IMR-90 (cell line): ENCODE results near the gene NAPSA. TPM values are rescaled to one million over a fixed set of nuclear protein-coding genes. Genes with fewer than 3 reads are reported as not detected.
"Not testable (repeated sequence)": the region's sequence is repeated elsewhere in the genome, so short reads cannot be mapped to it uniquely, and the experiment has no call there.

Experiments used
- ATAC-seq: fragments of 200-7000 bp; cut with Tn5 transposase; 2 replicates; pipeline ENCODE4 v1.9.1; 2020; ENCODE audit warnings: low read depth, mild to moderate bottlenecking, moderate library complexity
- BruUV-seq: library from RNA; stranded (reverse); fragments of 400-500 nt; replicated peaks from 2 replicates; lab custom pipeline; 2021; lab: Mats Ljungman, UMichigan
- CTCF ChIA-PET: fragments of 300-600 bp; formaldehyde crosslinking; extraction: SDS; loops from one replicate; lab custom pipeline; 2021; ENCODE audit warnings: antibody characterized with exemption; lab: Yijun Ruan, JAX
- POLR2A ChIA-PET: fragments of 300-600 bp; sonication (Branson Sonifier 250); formaldehyde crosslinking; loops from one replicate; lab custom pipeline; 2022; ENCODE audit warnings: antibody characterized with exemption; ENCODE audit not compliant: unreplicated experiment; lab: Charles Lee
- DNase-seq: peaks from one replicate; pipeline ENCODE4 v3.0.0; 2013
- H2AFZ ChIP-seq: replicated peaks from 2 replicates; pipeline ENCODE3; 2013; ENCODE audit warnings: low read length, mild to moderate bottlenecking; ENCODE audit not compliant: poor library complexity
- H2AK5ac ChIP-seq: 2 replicates; pipeline ENCODE4 v1.6.1; 2013; ENCODE audit warnings: low read depth, low read length, inconsistent platforms
- H2AK9ac ChIP-seq: replicated peaks from 2 replicates; pipeline ENCODE3; 2013; ENCODE audit warnings: mild to moderate bottlenecking, low read depth, low read length, moderate library complexity; ENCODE audit not compliant: poor library complexity
- H2BK120ac ChIP-seq: 2 replicates; pipeline ENCODE4 v1.6.1; 2013; ENCODE audit warnings: low read depth, low read length, inconsistent platforms
- H2BK15ac ChIP-seq: 3 replicates; pipeline ENCODE4 v1.6.1; 2013; ENCODE audit warnings: low read depth, low read length, inconsistent platforms
- H2BK20ac ChIP-seq: 2 replicates; pipeline ENCODE4 v1.6.1; 2013; ENCODE audit warnings: low read depth, mild to moderate bottlenecking, inconsistent platforms, low read length, moderate library complexity
- H2BK5ac ChIP-seq: 2 replicates; pipeline ENCODE4 v1.6.1; 2013; ENCODE audit warnings: mild to moderate bottlenecking, low read depth, low read length, inconsistent platforms; ENCODE audit not compliant: poor library complexity, severe bottlenecking
- H3K14ac ChIP-seq: replicated peaks from 2 replicates; pipeline ENCODE4 v1.6.1; 2013; ENCODE audit warnings: low read depth, low read length, inconsistent platforms
- H3K18ac ChIP-seq: 2 replicates; pipeline ENCODE4 v1.6.1; 2013; ENCODE audit warnings: low read depth, low read length, control low read depth
- H3K23ac ChIP-seq: 2 replicates; pipeline ENCODE4 v1.6.1; 2013; ENCODE audit warnings: low read depth, low read length, inconsistent platforms
- H3K27ac ChIP-seq: 2 replicates; pipeline ENCODE4 v1.5.1; 2013; ENCODE audit warnings: mild to moderate bottlenecking, control low read depth, low read length; ENCODE audit not compliant: insufficient read depth
- H3K27me3 ChIP-seq: 2 replicates; pipeline ENCODE4 v1.6.1; 2013; ENCODE audit warnings: low read length; ENCODE audit not compliant: control insufficient read depth, insufficient read depth
- H3K36me3 ChIP-seq: 2 replicates; pipeline ENCODE4 v1.6.1; 2013; ENCODE audit warnings: low read length, mixed read lengths; ENCODE audit not compliant: control insufficient read depth, insufficient read depth
- H3K4ac ChIP-seq: 2 replicates; pipeline ENCODE4 v1.6.1; 2013; ENCODE audit warnings: low read depth, low read length, inconsistent platforms
- H3K4me1 ChIP-seq: 2 replicates; pipeline ENCODE4 v1.6.1; 2013; ENCODE audit warnings: low read length, mixed read lengths; ENCODE audit not compliant: control insufficient read depth, insufficient read depth
- H3K4me2 ChIP-seq: 2 replicates; pipeline ENCODE4 v1.6.1; 2013; ENCODE audit warnings: low read depth, mild to moderate bottlenecking, control low read depth, low read length, moderate library complexity
- H3K4me3 ChIP-seq: 2 replicates; pipeline ENCODE4 v1.5.1; 2013; ENCODE audit warnings: low read depth, mild to moderate bottlenecking, control low read depth, low read length, moderate library complexity; ENCODE audit not compliant: insufficient read depth
- H3K56ac ChIP-seq: 2 replicates; pipeline ENCODE4 v1.6.1; 2013; ENCODE audit warnings: low read length, inconsistent platforms; ENCODE audit not compliant: insufficient read depth; ENCODE audit errors: extremely low read depth
- H3K79me1 ChIP-seq, 2 experiments: 2 replicates each; pipeline ENCODE4 v1.6.1; 2013; ENCODE audit warnings: low read length in 2 of 2, inconsistent platforms in 1 of 2, low read depth in 1 of 2
- H3K9ac ChIP-seq: 2 replicates; pipeline ENCODE4 v1.6.1; 2013; ENCODE audit warnings: low read depth, low read length, control low read depth
- H3K9me1 ChIP-seq: 2 replicates; pipeline ENCODE4 v1.6.1; 2013; ENCODE audit warnings: low read length, inconsistent platforms; ENCODE audit not compliant: insufficient read depth
- H3K9me3 ChIP-seq: 2 replicates; pipeline ENCODE4 v1.6.1; 2013; ENCODE audit warnings: low read length; ENCODE audit not compliant: control insufficient read depth, insufficient read depth
- H4K20me1 ChIP-seq: 2 replicates; pipeline ENCODE4 v1.6.1; 2013; ENCODE audit warnings: low read length, inconsistent platforms; ENCODE audit not compliant: insufficient read depth
- H4K5ac ChIP-seq: 2 replicates; pipeline ENCODE4 v1.6.1; 2013; ENCODE audit warnings: mild to moderate bottlenecking, low read depth, low read length, control low read depth
- H4K8ac ChIP-seq, 2 experiments: 2 replicates each; pipeline ENCODE4 v1.6.1; 2013; ENCODE audit warnings: low read depth in 2 of 2, low read length in 2 of 2, control low read depth in 1 of 2, inconsistent platforms in 1 of 2
- H4K91ac ChIP-seq: 2 replicates; pipeline ENCODE4 v1.6.1; 2013; ENCODE audit warnings: low read depth, low read length, inconsistent platforms; ENCODE audit not compliant: insufficient read depth
- MAFK ChIP-seq: IDR thresholded peaks from 2 replicates; pipeline ENCODE4 v1.6.1; 2012; ENCODE audit warnings: low read depth, low read length, improper control_type of control experiment
- MAZ ChIP-seq: IDR thresholded peaks from 2 replicates; pipeline ENCODE4 v1.6.1; 2012; ENCODE audit warnings: low read depth, mild to moderate bottlenecking, low read length, improper control_type of control experiment, moderate library complexity, borderline replicate concordance
- MXI1 ChIP-seq: IDR thresholded peaks from 2 replicates; pipeline ENCODE4 v1.6.1; 2012; ENCODE audit warnings: low read depth, mild to moderate bottlenecking, low read length, moderate library complexity, borderline replicate concordance
- NFE2L2 ChIP-seq: fragments of 150-350 bp; IDR thresholded peaks from 2 replicates; pipeline ENCODE4 v1.6.1; 2016; ENCODE audit warnings: low read depth, mild to moderate bottlenecking, low read length
- POLR2A ChIP-seq: IDR thresholded peaks from 2 replicates; pipeline ENCODE4 v1.6.1; 2012; ENCODE audit warnings: mild to moderate bottlenecking, low read depth, low read length
- RFX5 ChIP-seq: IDR thresholded peaks from 2 replicates; pipeline ENCODE4 v1.8.0; 2012; ENCODE audit warnings: low read depth, mild to moderate bottlenecking, low read length, moderate library complexity
- WGBS, 2 experiments: methylation state at CpG; one replicate each; pipeline versions ENCODE4 v1.1.5 to v1.1.7; 2013; ENCODE audit warnings: missing lambda C conversion rate in 2 of 2; ENCODE audit not compliant: insufficient read length in 1 of 2; ENCODE audit errors: extremely low coverage in 2 of 2; 5-methylcytosine and 5-hydroxymethylcytosine counted together
- dilution Hi-C: fragments of 300-500 bp; cut with HindIII; formaldehyde crosslinking; loops from one replicate; pipeline ENCODE4 v1.14.3; 2018; ENCODE audit warnings: low sequenced_read_pairs; ENCODE audit not compliant: unreplicated experiment
- in situ Hi-C: fragments of 300-500 bp; cut with MboI; formaldehyde crosslinking; loops from 3 replicates; pipeline ENCODE4 v1.14.3; 2019; ENCODE audit warnings: low sequenced_read_pairs, inconsistent platforms, mixed read lengths
- intact Hi-C: fragments of 100-400 bp; cut with micrococcal nuclease; formaldehyde crosslinking; loops from 2 replicates; pipeline ENCODE4 v1.10.0; 2022
- polyA plus RNA-seq, 3 experiments: library from polyadenylated mRNA; depleted of rRNA; stranded (reverse); fragments of >200 nt; gene quantifications; 2 replicates each; pipeline ENCODE4 v1.2.3, GENCODE V29; 2012; ENCODE audit warnings: low replicate concordance in 1 of 3
- total RNA-seq: library from RNA; depleted of rRNA; stranded (reverse); fragments of >200 nt; gene quantifications from 2 replicates; pipeline ENCODE4 v1.2.3, GENCODE V29; 2012

NAPSA gene
- total and polyA plus RNA-seq, 2 of the 4 experiments (the other 2 are of a cell fraction): 0.39 TPM; not detected in 1

DNA sequence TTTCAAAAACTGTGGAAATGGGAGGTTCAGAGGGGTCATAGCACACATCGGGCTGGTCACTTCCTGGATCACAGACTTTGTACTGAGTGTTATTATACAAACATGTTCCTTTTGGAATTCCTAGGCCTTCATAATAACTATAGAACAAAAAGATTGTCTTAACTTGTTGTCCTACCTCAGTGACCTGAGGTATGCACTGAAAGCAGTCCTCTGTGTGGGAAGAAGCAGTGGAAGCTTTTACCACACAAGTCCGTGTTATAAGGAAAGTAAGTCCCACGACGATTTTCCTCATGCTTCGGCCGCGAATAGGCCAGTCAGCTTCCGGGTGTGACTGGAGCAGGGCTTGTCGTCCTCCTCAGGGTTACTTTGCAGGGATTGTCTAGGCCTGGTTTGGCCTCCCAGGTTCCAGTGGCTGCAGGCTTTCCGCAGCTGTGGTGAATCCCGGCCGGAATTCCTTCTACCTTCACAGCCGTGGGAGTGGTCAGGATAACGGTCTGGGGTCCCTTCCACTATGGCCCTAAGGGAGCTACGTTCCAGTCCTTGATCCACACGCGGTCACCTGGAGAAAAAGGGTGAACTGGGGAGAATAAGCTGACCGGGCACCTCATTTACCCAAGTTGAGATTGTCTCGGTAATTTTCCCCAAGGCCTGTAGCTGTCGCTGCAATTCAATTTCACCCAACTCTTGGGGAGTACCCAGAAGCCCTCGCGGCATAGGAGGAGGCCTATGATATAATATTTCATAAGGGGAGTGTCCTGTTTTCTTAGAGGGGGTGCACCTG, 16.0 kb downstream of the NAPSA start:
- intact Hi-C loops: loop anchor here (10.0 kb wide), 1 partner anchor 665 kb away; the partner anchor contains the start of gene KLK10
- no peaks in the 10 kb centered on the region for H4K20me1 ChIP-seq
- no peak overlapping the region for H3K56ac ChIP-seq
- H4K5ac ChIP-seq: no peak overlapping the region
- no peak overlapping the region for H3K23ac ChIP-seq
- H3K9me1 ChIP-seq: no peaks in the 10 kb centered on the region
- no peak for TF ChIP-seq NFE2L2
- TF ChIP-seq MAFK: no peak
- no peak for TF ChIP-seq MAZ
- TF ChIP-seq POLR2A: no peak
- TF ChIP-seq RFX5: no peak
- TF ChIP-seq MXI1: no peak
- H2BK120ac ChIP-seq: no peak overlapping the region
- H3K4me3 ChIP-seq: no peak overlapping the region
- no peak overlapping the region for H2BK20ac ChIP-seq
- no TSS peak for BruUV-seq
- no peak overlapping the region for H2BK15ac ChIP-seq
- H3K27ac ChIP-seq: no peak overlapping the region
- dilution Hi-C loops: no loop called here
- no peak overlapping the region for H3K4ac ChIP-seq
- peaks cover 8% of the 10 kb centered on the region for H3K9me3 ChIP-seq
- no peak overlapping the region for H4K8ac ChIP-seq
- H2AFZ ChIP-seq: no peak overlapping the region
- ATAC-seq: no peak
- H2BK5ac ChIP-seq: no peak overlapping the region
- no peak for DNase-seq
- no peaks in the 10 kb centered on the region for H3K79me1 ChIP-seq
- no peaks in the 10 kb centered on the region for H3K4me1 ChIP-seq
- no peak overlapping the region for H2AK5ac ChIP-seq
- no peaks in the 10 kb centered on the region; the same call in 1 of the 2 replicates for H3K27me3 ChIP-seq
- no peak overlapping the region for H3K18ac ChIP-seq
- H2AK9ac ChIP-seq: no peak overlapping the region
- ChIA-PET CTCF (no interaction called here), POLR2A (no interaction called here)
- no peak overlapping the region for H3K4me2 ChIP-seq
- 83% methylated on average over 7 of the region's 22 CpGs; no CpG with 5 or more reads in 1 of the 2 experiments for WGBS, 2 experiments
- no peak overlapping the region for H4K91ac ChIP-seq
- H3K36me3 ChIP-seq: no peaks in the 10 kb centered on the region
- no peak overlapping the region for H3K9ac ChIP-seq
- H3K14ac ChIP-seq: no peak overlapping the region
- in situ Hi-C loops: loop anchor here (10.0 kb wide), 1 partner anchor 435 kb away; no protein-coding TSS in a partner anchor

GRCh38 chr19:50347089-50347581, 18.3 kb downstream of the NAPSA start:
- WGBS, 2 experiments: 46% methylated on average over 3 of the region's 8 CpGs; no CpG with 5 or more reads in 1 of the 2 experiments
- CTCF ChIA-PET, H3K9ac ChIP-seq, H4K20me1 ChIP-seq, H4K8ac ChIP-seq, H3K4me3 ChIP-seq, H3K36me3 ChIP-seq, H2BK5ac ChIP-seq, BruUV-seq, H2AK9ac ChIP-seq, dilution Hi-C loops, DNase-seq, ATAC-seq, H2AK5ac ChIP-seq, POLR2A ChIA-PET, H3K4me1 ChIP-seq, H4K5ac ChIP-seq, in situ Hi-C loops, H2BK20ac ChIP-seq, H3K9me3 ChIP-seq, H3K4me2 ChIP-seq, H3K14ac ChIP-seq, H2BK120ac ChIP-seq, H3K27ac ChIP-seq, H3K27me3 ChIP-seq, intact Hi-C loops, H3K18ac ChIP-seq, H3K56ac ChIP-seq, H2AFZ ChIP-seq, H3K9me1 ChIP-seq, H3K4ac ChIP-seq, H4K91ac ChIP-seq, H3K79me1 ChIP-seq, H3K23ac ChIP-seq, H2BK15ac ChIP-seq: not testable (repeated sequence)
